Measurements from ENCODE around the gene SARM1. TPM values are rescaled to one million over a fixed set of nuclear protein-coding genes. Genes with fewer than 3 reads are reported as not detected.
A peak's percentile ranks its signal among the peaks of the same experiment; 100 is the strongest.

The SARM1 gene
- total RNA-seq, 1 experiment from 2014 or later, result 17.4 TPM

GRCh38 chr17:28404461-28404811 is 32.9 kb downstream of the SARM1 start:
- Histone ChIP-seq H3K4me3 (ENCODE audit: low read depth in 2 of 2, low read length in 2 of 2) (no peak overlapping the region), H3K4me1 (ENCODE audit: control insufficient read depth, insufficient read depth, low read length) (peaks cover 8% of the 10 kb centered on the region), H3K27me3 (ENCODE audit: control insufficient read depth, insufficient read depth, low read length) (no peaks in the 10 kb centered on the region), H3K36me3 (ENCODE audit: control insufficient read depth, insufficient read depth, low read length) (no peaks in the 10 kb centered on the region), H3K9me3 (ENCODE audit: control insufficient read depth, insufficient read depth, low read depth, low read length) (no peaks in the 10 kb centered on the region), H3K27ac (ENCODE audit: low read length) (no peak overlapping the region)
- ATAC-seq (no peak), DNase-seq (ENCODE audit: low read depth, low spot score) (no peak)
- CTCF ChIA-PET, result interaction anchor here (1.7 kb wide), 1 partner anchor 12 kb away, joined by 8 read pairs; no protein-coding TSS in a partner anchor
- intact Hi-C loops (cut with micrococcal nuclease; ENCODE audit: unreplicated experiment) (no loop called here), in situ Hi-C loops (cut with HindIII; ENCODE audit: low pct_unique_long_range_greater_than_20kb, low sequenced_read_pairs) (no loop called here)
- POLR2A ChIA-PET, result interaction anchor here (0.8 kb wide), 1 partner anchor 69 kb away, joined by 3 read pairs; the partner anchor contains the start of genes IFT20 and TNFAIP1
- BruUV-seq (replicated peaks), result no TSS peak
- TF ChIP-seq SIN3A (IDR thresholded peaks at IDR 0.05; ENCODE audit: borderline replicate concordance, insufficient read depth, low read depth, low read length) (no peak), CTCF (IDR thresholded peaks at IDR 0.05) (no peak), TCF7L2 (IDR thresholded peaks at IDR 0.05; ENCODE audit: low read depth, low read length) (no peak), POLR2AphosphoS5 (IDR thresholded peaks at IDR 0.05; ENCODE audit: low read depth, low read length) (no peak), REST (IDR thresholded peaks at IDR 0.05; ENCODE audit: insufficient read depth in 1 of 2, low read depth in 2 of 2, low read length in 1 of 2) (no peak)

- no peaks in the 10 kb centered on the region for H3K36me3 ChIP-seq (ENCODE audit: control insufficient read depth, insufficient read depth, low read length)
- ChIA-PET CTCF (interaction anchor here (1.7 kb wide), 1 partner anchor 12 kb away, joined by 8 read pairs; no protein-coding TSS in a partner anchor), POLR2A (interaction anchor here (0.6 to 0.8 kb wide), 2 partner anchors 55 to 69 kb away, joined by 3 to 7 read pairs; partner anchors contain the start of genes IFT20 and TNFAIP1)
- H3K4me1 ChIP-seq (ENCODE audit: control insufficient read depth, insufficient read depth, low read length), result peaks cover 8% of the 10 kb centered on the region
- H3K27ac ChIP-seq (ENCODE audit: low read length), result peak overlapping the region; percentile 64
- ATAC-seq, result peak; percentile 4; the same call in 1 of the 2 replicates
- TF ChIP-seq CTCF (IDR thresholded peaks at IDR 0.05) (no peak), POLR2AphosphoS5 (IDR thresholded peaks at IDR 0.05; ENCODE audit: low read depth, low read length) (no peak), REST (IDR thresholded peaks at IDR 0.05; ENCODE audit: insufficient read depth in 1 of 2, low read depth in 2 of 2, low read length in 1 of 2) (no peak), SIN3A (IDR thresholded peaks at IDR 0.05; ENCODE audit: borderline replicate concordance, insufficient read depth, low read depth, low read length) (no peak), TCF7L2 (IDR thresholded peaks at IDR 0.05; ENCODE audit: low read depth, low read length) (no peak)
- intact Hi-C loops (cut with micrococcal nuclease; ENCODE audit: unreplicated experiment) (no loop called here), in situ Hi-C loops (cut with HindIII; ENCODE audit: low pct_unique_long_range_greater_than_20kb, low sequenced_read_pairs) (no loop called here)
- no peaks in the 10 kb centered on the region for H3K9me3 ChIP-seq (ENCODE audit: control insufficient read depth, insufficient read depth, low read depth, low read length)
- DNase-seq (ENCODE audit: low read depth, low spot score), result no peak
- BruUV-seq (replicated peaks), result no TSS peak
- peak overlapping the region; percentile 59 to 73 for H3K4me3 ChIP-seq (ENCODE audit: low read depth in 2 of 2, low read length in 2 of 2)
- no peaks in the 10 kb centered on the region for H3K27me3 ChIP-seq (ENCODE audit: control insufficient read depth, insufficient read depth, low read length)
These were observed 33.5 kb downstream of the SARM1 start for GRCh38 chr17:28404812-28405570.

Data from Panc1 (cell line).